VCaP (cell line): ENCODE measurements around the gene TMEM184B.

Source experiments
- H3K27ac ChIP-seq: fragments of 450-650 bp; 2 replicates; pipeline ENCODE4 v1.5.1; 2017
- CTCF ChIP-seq: fragments of 450-650 bp; conservative IDR thresholded peaks from 2 replicates; pipeline ENCODE4 v1.5.1; 2017; ENCODE audit warnings: mild to moderate bottlenecking, moderate library complexity

The TMEM184B gene

GRCh38 chr22:38177044-38177443, 95.8 kb downstream of the TMEM184B start:
- TF ChIP-seq CTCF: no peak
- peak overlapping the region; percentile 99 for H3K27ac ChIP-seq

- TF ChIP-seq CTCF: no peak
- peak overlapping the region; percentile 99; the same call in 1 of the 2 replicates for H3K27ac ChIP-seq
Observed at GRCh38 chr22:38176170-38176741, 96.6 kb downstream of the TMEM184B start.

GRCh38 chr22:38175206-38176118, 97.3 kb downstream of the TMEM184B start:
- no peak for TF ChIP-seq CTCF
- no peak overlapping the region; the same call in 1 of the 2 replicates for H3K27ac ChIP-seq

GRCh38 chr22:38174626-38175025, 98.2 kb downstream of the TMEM184B start:
- no peak overlapping the region for H3K27ac ChIP-seq
- TF ChIP-seq CTCF: no peak

- no peak for TF ChIP-seq CTCF
- peak overlapping the region; percentile 35; the same call in 1 of the 2 replicates for H3K27ac ChIP-seq
Observed at GRCh38 chr22:38173641-38173906, 99.2 kb downstream of the TMEM184B start.

- no peak for TF ChIP-seq CTCF
- H3K27ac ChIP-seq: peak overlapping the region; percentile 35
Observed at GRCh38 chr22:38172832-38173640, 99.8 kb downstream of the TMEM184B start.
